Measurements from ENCODE around the gene REG1B. TPM values are rescaled to one million over a fixed set of nuclear protein-coding genes. Genes with fewer than 3 reads are reported as not detected.

The REG1B gene, protein sequence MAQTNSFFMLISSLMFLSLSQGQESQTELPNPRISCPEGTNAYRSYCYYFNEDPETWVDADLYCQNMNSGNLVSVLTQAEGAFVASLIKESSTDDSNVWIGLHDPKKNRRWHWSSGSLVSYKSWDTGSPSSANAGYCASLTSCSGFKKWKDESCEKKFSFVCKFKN
- not detected for total RNA-seq

DNA sequence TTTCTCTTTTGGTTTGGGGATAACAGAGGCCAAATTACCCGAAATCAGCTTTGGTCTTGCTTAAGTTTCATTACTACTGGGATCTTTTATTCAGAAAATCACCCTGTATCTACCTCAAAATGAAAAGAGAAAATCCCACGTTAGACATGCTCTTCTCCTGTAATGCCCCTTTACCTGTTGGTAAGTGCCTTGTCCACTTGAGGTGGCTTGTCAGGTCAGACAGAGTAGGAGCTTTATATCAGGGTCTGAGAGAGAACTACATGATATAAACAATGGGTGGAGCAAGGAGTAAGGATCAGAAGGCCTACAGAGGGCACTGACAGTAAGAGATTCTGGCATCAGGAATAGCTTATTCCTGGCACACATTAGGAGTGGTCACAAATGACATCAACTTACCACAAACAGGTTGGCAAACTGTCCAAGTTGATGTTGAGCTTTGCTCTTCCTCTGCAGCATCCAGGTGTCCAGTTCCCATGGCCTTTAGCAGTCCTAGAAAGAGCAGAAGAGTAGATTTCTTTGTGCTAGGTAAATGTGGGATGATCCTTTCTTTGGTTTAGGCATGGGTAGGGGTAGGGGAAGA is at the start of gene REG1B:
Gene REG1B, minus strand, starts transcription at position 209 of the 580 bp plus-strand sequence. CDS start 381 bp downstream, outside the sequence.
- Histone ChIP-seq H3K9me3 (no peaks in the 10 kb centered on the region), H3K4me1 (no peaks in the 10 kb centered on the region), H3K4me3 (no peak within 1 kb of the TSS), H3K36me3 (no peaks in the 10 kb centered on the region), H3K27me3 (peaks cover 0 to 3% (median 0%) of the 10 kb centered on the region in 4 donors), H3K27ac (replicated peaks in 1 of 4) (no peak within 1 kb of the TSS)
- DNase-seq (ENCODE audit: extremely low spot score) = no peak
- intact Hi-C loops (cut with DNase I) = no loop called here
- WGBS = 72% methylated on average over 2 of the region's 2 CpGs
- TF ChIP-seq, protein P1, sequence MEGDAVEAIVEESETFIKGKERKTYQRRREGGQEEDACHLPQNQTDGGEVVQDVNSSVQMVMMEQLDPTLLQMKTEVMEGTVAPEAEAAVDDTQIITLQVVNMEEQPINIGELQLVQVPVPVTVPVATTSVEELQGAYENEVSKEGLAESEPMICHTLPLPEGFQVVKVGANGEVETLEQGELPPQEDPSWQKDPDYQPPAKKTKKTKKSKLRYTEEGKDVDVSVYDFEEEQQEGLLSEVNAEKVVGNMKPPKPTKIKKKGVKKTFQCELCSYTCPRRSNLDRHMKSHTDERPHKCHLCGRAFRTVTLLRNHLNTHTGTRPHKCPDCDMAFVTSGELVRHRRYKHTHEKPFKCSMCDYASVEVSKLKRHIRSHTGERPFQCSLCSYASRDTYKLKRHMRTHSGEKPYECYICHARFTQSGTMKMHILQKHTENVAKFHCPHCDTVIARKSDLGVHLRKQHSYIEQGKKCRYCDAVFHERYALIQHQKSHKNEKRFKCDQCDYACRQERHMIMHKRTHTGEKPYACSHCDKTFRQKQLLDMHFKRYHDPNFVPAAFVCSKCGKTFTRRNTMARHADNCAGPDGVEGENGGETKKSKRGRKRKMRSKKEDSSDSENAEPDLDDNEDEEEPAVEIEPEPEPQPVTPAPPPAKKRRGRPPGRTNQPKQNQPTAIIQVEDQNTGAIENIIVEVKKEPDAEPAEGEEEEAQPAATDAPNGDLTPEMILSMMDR (IDR thresholded peaks at IDR 0.05) = no peak
- TF ChIP-seq EP300 (IDR thresholded peaks at IDR 0.05) (no peak), POLR2AphosphoS5 (IDR thresholded peaks at IDR 0.05) (no peak), POLR2A (IDR thresholded peaks at IDR 0.05; ENCODE audit: low read depth) (no peak)

DNA sequence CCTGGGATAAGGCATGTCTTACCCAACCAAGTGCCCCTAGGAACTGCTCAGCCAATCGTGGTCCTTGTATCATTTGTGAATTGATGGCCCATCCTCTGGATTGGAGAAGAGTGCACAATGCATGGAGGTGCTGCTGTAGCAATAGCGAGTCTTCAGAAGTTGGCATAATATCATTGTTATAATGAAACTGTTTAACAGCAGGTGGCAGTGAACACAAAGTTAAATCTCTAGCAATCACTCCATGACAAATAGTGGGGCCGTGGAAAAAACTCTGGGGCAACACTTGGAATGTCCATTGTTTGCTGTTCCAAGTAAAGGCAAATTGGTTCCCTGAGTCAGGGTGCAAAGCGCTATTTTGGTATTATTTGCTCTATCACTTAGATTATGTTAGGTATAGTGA is 43.9 kb upstream of the REG1B start:
- no peaks in the 10 kb centered on the region for H3K9me3 ChIP-seq
- WGBS = 86% methylated on average over 4 of the region's 4 CpGs
- no peak overlapping the region for H3K4me3 ChIP-seq
- TF ChIP-seq, protein P1 (IDR thresholded peaks at IDR 0.05) = no peak
- TF ChIP-seq EP300 (IDR thresholded peaks at IDR 0.05) = no peak
- no peak for TF ChIP-seq POLR2AphosphoS5 (IDR thresholded peaks at IDR 0.05)
- TF ChIP-seq POLR2A (IDR thresholded peaks at IDR 0.05; ENCODE audit: low read depth) = no peak
- intact Hi-C loops (cut with DNase I) = no loop called here
- no peaks in the 10 kb centered on the region for H3K27me3 ChIP-seq
- no peak for DNase-seq (ENCODE audit: extremely low spot score)
- no peak overlapping the region for H3K27ac ChIP-seq (replicated peaks in 1 of 4)
- no peaks in the 10 kb centered on the region for H3K36me3 ChIP-seq
- no peaks in the 10 kb centered on the region for H3K4me1 ChIP-seq

DNA sequence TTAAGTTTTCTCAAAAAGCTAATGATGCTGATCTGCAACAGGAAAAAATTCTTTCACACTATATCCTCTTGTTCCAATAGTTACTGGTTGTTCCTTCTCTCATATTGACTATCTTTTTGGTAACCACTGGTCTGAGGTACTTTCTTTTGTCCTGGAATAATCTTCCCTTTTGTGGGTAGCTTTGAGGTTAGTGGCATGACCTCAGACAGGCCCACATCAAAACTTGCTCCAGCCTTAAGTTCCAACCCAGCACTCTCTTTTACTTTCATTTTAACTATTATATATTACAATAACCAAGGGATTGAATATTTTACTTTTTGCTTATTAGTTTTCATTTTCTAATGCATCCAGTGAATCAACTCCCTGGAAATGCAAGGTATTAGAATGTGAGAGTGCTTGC is 42.0 kb upstream of the REG1B start:
- H3K27me3 ChIP-seq = no peaks in the 10 kb centered on the region
- intact Hi-C loops (cut with DNase I) = no loop called here

DNA sequence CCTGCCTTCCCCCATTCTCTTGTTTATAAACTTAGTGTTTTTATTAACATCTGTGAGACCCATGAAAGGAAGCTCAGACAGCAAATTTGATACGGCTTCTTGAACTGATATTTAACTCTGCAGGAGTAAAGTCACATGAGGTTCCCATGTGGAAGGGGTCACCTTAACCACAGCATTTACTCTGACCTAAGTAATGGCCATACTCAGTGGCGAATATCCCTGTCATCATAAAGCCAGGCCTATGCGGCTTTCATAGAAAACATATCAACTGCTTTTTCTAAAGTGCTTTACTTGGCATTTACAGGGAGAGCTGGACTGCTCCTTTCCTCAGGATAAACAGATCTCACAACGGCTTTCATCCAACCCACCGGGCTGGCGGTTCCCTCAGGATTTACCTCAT is 41.5 kb upstream of the REG1B start:
- DNase-seq (ENCODE audit: extremely low spot score) = no peak
- no peaks in the 10 kb centered on the region for H3K36me3 ChIP-seq
- H3K27me3 ChIP-seq = no peaks in the 10 kb centered on the region
- H3K27ac ChIP-seq (replicated peaks in 1 of 4) = no peak overlapping the region
- no peaks in the 10 kb centered on the region for H3K4me1 ChIP-seq
- 76% methylated on average over 6 of the region's 6 CpGs for WGBS
- TF ChIP-seq, protein P1 (IDR thresholded peaks at IDR 0.05) = no peak
- TF ChIP-seq EP300 (IDR thresholded peaks at IDR 0.05) = no peak
- no peak for TF ChIP-seq POLR2AphosphoS5 (IDR thresholded peaks at IDR 0.05)
- no peak for TF ChIP-seq POLR2A (IDR thresholded peaks at IDR 0.05; ENCODE audit: low read depth)
- H3K9me3 ChIP-seq = no peaks in the 10 kb centered on the region
- intact Hi-C loops (cut with DNase I) = no loop called here
- no peak overlapping the region for H3K4me3 ChIP-seq

More for the DNA sequence above, 42.0 kb upstream of the REG1B start:
- H3K9me3 ChIP-seq = no peaks in the 10 kb centered on the region
- TF ChIP-seq, protein P1 (IDR thresholded peaks at IDR 0.05) = no peak
- TF ChIP-seq EP300 (IDR thresholded peaks at IDR 0.05) = no peak
- no peak for TF ChIP-seq POLR2A (IDR thresholded peaks at IDR 0.05; ENCODE audit: low read depth)
- TF ChIP-seq POLR2AphosphoS5 (IDR thresholded peaks at IDR 0.05) = no peak
- no peaks in the 10 kb centered on the region for H3K36me3 ChIP-seq
- H3K4me3 ChIP-seq = no peak overlapping the region
- no peak for DNase-seq (ENCODE audit: extremely low spot score)
- no peak overlapping the region for H3K27ac ChIP-seq (replicated peaks in 1 of 4)
- H3K4me1 ChIP-seq = no peaks in the 10 kb centered on the region

DNA sequence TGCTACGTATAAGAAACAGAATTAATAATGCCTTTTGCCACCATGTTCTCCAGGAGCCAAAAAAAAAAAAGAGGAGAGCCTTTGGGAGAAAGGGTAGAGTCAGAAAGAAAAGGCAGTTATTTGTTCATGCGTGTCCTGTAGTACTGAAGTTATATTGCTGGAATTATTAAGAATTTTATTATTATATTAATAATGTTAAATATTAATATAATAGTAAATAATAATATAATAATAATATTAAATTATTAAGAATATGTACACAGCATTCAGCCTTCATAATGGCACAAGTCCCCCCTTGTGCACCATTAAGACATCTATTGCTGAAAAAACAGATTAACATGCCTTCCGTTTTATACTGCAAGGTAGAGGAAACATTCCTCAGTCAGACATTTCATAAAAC is 40.6 kb upstream of the REG1B start:
- WGBS = 83% methylated on average over 3 of the region's 3 CpGs
- H3K27me3 ChIP-seq = no peaks in the 10 kb centered on the region
- intact Hi-C loops (cut with DNase I) = no loop called here
- TF ChIP-seq EP300 (IDR thresholded peaks at IDR 0.05) = no peak
- TF ChIP-seq, protein P1 (IDR thresholded peaks at IDR 0.05) = no peak
- TF ChIP-seq POLR2A (IDR thresholded peaks at IDR 0.05; ENCODE audit: low read depth) = no peak
- TF ChIP-seq POLR2AphosphoS5 (IDR thresholded peaks at IDR 0.05) = no peak
- H3K27ac ChIP-seq (replicated peaks in 1 of 4) = no peak overlapping the region
- DNase-seq (ENCODE audit: extremely low spot score) = no peak
- no peaks in the 10 kb centered on the region for H3K4me1 ChIP-seq
- no peaks in the 10 kb centered on the region for H3K36me3 ChIP-seq
- no peak overlapping the region for H3K4me3 ChIP-seq
- no peaks in the 10 kb centered on the region for H3K9me3 ChIP-seq
